Sciatic nerve (tissue), 2 donors: ENCODE measurements around the gene TMSB4X. TPM values are rescaled to one million over a fixed set of nuclear protein-coding genes. Genes with fewer than 3 reads are reported as not detected.
"Not testable (repeated sequence)": the region's sequence is repeated elsewhere in the genome, so short reads cannot be mapped to it uniquely, and the experiment has no call there.

ENCODE experiments used
- ATAC-seq: fragments of 200-7000 bp; cut with Tn5 transposase; one replicate; pipeline ENCODE4 v1.9.1; 2020; ENCODE audit warnings: mild to moderate bottlenecking, moderate library complexity
- DNase-seq: peaks from one replicate; pipeline ENCODE4 v3.0.0-alpha.2; 2020; ENCODE audit warnings: low spot score
- intact Hi-C: fragments of 100-400 bp; cut with DNase I; formaldehyde crosslinking; loops from one replicate; pipeline ENCODE4 v1.14.2; 2022
- total RNA-seq: library from RNA; stranded (reverse); fragmentation: NEBNext Ultra II Directional; extraction: Animal tissue kit (Norgen Biotek cat#: 25700); gene quantifications from one replicate; pipeline ENCODE4 v1.2.1, GENCODE V29; 2021
- donor health status: DM: no; HTN: no; CAD: no.
- donor health status: DM: no; HTN: no; CAD: no.

The TMSB4X gene
- total RNA-seq, 1 donor from 2014 or later, result 3,078 TPM

GRCh38 chrX:13008851-13009250 is 33.9 kb downstream of the TMSB4X start:
- DNase-seq (no peak), ATAC-seq (no peak)
- intact Hi-C loops, result no loop called here

DNA sequence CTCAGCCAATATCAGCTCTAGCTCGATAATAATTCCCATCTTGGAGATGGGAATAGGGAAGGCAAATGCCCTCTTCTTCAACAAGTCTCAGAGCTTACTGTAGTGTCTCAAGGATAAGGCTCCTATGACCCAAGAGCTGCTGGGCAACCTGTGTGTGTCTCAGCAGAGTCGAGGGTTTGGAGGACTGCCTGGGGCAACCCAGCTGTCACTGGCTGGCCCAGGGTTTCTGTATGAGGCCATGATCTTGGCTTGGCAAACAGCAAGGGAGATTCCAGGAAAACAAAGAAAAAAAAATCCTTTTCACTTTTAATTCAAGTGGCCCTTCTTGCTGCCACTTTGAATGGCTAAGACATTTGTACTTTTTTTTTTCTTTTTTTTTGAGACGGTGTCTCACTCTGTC is 34.4 kb downstream of the TMSB4X start:
- DNase-seq (no peak), ATAC-seq (peak; percentile 56)
- intact Hi-C loops, result no loop called here

DNA sequence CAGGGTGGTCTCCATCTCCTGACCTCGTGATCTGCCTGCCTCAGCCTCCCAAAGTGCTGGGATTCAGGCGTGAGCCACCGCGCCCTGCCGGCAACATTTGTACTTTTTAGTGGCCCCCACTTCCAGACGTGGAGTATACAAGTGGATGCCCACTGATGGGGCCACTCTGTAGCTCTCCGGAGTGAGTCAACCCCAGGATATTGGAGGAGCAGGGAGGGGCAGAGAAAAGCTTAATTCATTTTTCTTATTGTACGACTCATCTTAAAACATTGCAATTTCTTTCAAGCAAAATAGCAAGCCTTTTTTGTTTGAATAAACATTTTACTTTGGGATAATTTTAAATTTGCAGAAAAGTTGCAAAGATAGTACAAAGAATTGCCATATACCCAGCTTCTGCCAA is 34.9 kb downstream of the TMSB4X start:
- intact Hi-C loops, result no loop called here

GRCh38 chrX:13010546-13010945 is 35.6 kb downstream of the TMSB4X start:
- no peak for ATAC-seq
- DNase-seq, result no peak

More for the DNA sequence above, 34.9 kb downstream of the TMSB4X start:
- ATAC-seq, result no peak
- no peak for DNase-seq

GRCh38 chrX:13013363-13014110 is 38.6 kb downstream of the TMSB4X start:
- intact Hi-C loops, result no loop called here
- no peak for DNase-seq
- ATAC-seq, result peak; percentile 78

More at GRCh38 chrX:13010546-13010945, 35.6 kb downstream of the TMSB4X start:
- intact Hi-C loops, result no loop called here

GRCh38 chrX:13014111-13015096 is 39.5 kb downstream of the TMSB4X start:
- intact Hi-C loops, result no loop called here
- no peak for ATAC-seq
- DNase-seq, result no peak

DNA sequence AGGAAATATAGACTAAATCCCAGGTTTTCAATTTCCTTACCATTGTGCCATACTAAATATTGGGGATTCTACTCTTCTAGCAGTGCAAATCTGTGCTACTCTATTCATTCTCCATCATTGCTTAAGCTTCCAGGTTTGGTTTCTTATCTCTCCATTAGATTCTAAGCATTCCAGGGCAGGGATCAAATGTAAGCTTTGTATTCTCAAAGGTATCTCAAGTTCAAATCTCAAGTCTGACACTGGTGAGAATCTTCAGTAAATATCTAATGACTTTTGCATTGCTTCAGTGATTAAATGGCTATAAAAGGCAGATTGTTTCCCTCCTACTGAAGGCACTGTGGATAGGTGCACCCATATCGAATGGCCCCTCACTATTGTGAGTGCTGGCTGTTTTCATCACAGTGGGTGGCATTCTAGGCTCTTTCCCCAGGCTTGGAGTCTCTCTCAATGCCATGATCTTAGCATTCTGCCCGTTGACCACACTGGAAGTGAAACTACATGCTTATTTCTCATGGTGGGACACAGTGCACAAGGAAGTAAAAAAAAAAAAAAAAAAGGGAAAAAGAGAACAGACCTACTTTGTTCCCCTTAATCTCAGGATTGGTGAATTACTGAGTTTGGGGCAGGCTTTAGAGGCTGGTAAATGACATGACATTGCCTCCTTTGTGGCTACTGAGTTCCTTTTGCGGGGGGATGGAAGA is 40.8 kb downstream of the TMSB4X start:
- DNase-seq (no peak), ATAC-seq (peak; percentile 63)
- intact Hi-C loops, result no loop called here

DNA sequence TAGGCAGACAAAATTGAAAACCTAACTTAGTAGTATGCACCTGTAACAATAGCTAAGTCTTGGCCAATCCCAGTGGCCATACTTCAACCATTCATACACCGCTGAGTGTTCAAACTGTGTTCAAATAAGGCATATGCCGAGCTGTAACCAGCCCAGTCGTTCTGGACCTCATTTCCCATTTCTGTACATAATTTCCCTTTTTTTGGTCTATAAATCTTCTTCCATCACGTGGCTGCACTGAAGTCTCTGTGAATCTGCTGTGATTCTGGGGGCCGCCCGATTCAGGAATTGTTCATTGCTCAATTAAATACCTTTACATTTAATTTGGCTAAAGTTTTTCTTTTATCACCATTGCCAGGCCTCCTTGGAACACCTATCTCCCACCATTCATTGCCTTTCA is 41.8 kb downstream of the TMSB4X start:
- ATAC-seq, intact Hi-C loops, DNase-seq: not testable (repeated sequence)

GRCh38 chrX:13022926-13023325 is 48.0 kb downstream of the TMSB4X start:
- DNase-seq, result no peak
- no peak for ATAC-seq
- intact Hi-C loops, result no loop called here

- DNase-seq (no peak), ATAC-seq (no peak)
- intact Hi-C loops, result no loop called here
Measured at GRCh38 chrX:13023567-13023966, 48.7 kb downstream of the TMSB4X start.

DNA sequence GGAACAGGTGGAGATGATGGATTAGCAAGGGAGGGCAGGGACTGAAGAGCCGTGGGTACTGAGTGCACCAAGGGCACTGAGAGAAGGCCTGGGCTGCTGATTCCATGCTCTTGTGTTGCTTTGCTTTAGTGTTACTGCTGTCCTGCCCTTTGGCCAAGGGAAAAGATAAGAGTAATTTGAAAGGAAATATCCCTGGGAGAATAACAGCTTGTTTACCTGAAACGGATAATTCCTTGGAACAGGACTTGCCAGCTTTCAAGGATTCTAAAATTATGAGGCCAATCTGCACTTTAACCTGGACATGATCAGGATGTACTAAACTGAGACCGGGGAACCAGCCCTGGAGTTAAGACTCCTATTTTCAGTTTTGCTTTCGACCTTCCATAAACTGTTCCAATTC is 49.1 kb downstream of the TMSB4X start:
- intact Hi-C loops, result no loop called here
- no peak for DNase-seq
- ATAC-seq, result no peak

- intact Hi-C loops, result no loop called here
- ATAC-seq (no peak), DNase-seq (no peak)
Measured at GRCh38 chrX:13024986-13025385, 50.1 kb downstream of the TMSB4X start.

Other genes with a start within 250 kb of the TMSB4X start
- gene PRPS2, start 183.7 kb upstream of the TMSB4X start, total RNA-seq, result 45.1 TPM
- 4.5 TPM for gene TLR7, start 108.0 kb upstream of the TMSB4X start, total RNA-seq
- gene TLR8, start 68.5 kb upstream of the TMSB4X start, total RNA-seq, result 2.8 TPM
- not detected for gene FAM9C, start 69.5 kb downstream of the TMSB4X start, total RNA-seq